ENCODE measurements around the gene SMAP1.

The SMAP1 gene

GRCh38 chr6:70903665-70904452 is 236.2 kb downstream of the SMAP1 start:
- DNase-seq: no peak

- DNase-seq: no peak
Observed at GRCh38 chr6:70905742-70906141, 238.1 kb downstream of the SMAP1 start.
